Lower lobe of right lung (tissue), 2 donors: Measurements from ENCODE around the gene TTPAL. TPM values are rescaled to one million over a fixed set of nuclear protein-coding genes. Genes with fewer than 3 reads are reported as not detected.

Experiments used
- ATAC-seq, 2 donors: fragments of 200-7000 bp; cut with Tn5 transposase; one replicate each; pipeline ENCODE4 v1.9.1; 2020 to 2022; ENCODE audit warnings: mild to moderate bottlenecking in 2 of 2, moderate library complexity in 2 of 2
- DNase-seq: peaks from one replicate; pipeline ENCODE4 v3.0.0-alpha.2; 2020
- H3K27ac ChIP-seq: fragments of 200-600 bp; one replicate; pipeline ENCODE4 v1.8.0; 2022
- H3K27me3 ChIP-seq: fragments of 200-600 bp; one replicate; pipeline ENCODE4 v1.8.0; 2022; ENCODE audit warnings: low read depth
- H3K36me3 ChIP-seq: fragments of 200-600 bp; one replicate; pipeline ENCODE4 v1.8.0; 2022; ENCODE audit warnings: mild to moderate bottlenecking
- H3K4me1 ChIP-seq: fragments of 200-600 bp; one replicate; pipeline ENCODE4 v1.8.0; 2022
- H3K4me3 ChIP-seq: fragments of 200-600 bp; one replicate; pipeline ENCODE4 v1.8.0; 2022; ENCODE audit warnings: mild to moderate bottlenecking
- H3K9me3 ChIP-seq: fragments of 200-600 bp; one replicate; pipeline ENCODE4 v1.8.0; 2022
- CTCF ChIP-seq: fragments of 200-600 bp; IDR thresholded peaks from one replicate; pipeline ENCODE4 v1.8.0; 2022; ENCODE audit warnings: antibody characterized with exemption, mild to moderate bottlenecking
- intact Hi-C: fragments of 100-400 bp; cut with DNase I; formaldehyde crosslinking; loops from one replicate; pipeline ENCODE4 v1.11.0; 2022
- total RNA-seq: library from RNA; stranded (reverse); fragmentation: NEBNext Ultra II Directional; extraction: Animal tissue kit (Norgen Biotek cat#: 25700); gene quantifications from one replicate; pipeline ENCODE4 v1.2.1, GENCODE V29; 2021
- donor health status: DM: no; HTN: yes; CAD: no; lungs with severe emphysema.

TTPAL gene
- total RNA-seq, 1 donor from 2014 or later: 9.6 TPM

GRCh38 chr20:44532259-44532980 is 56.7 kb downstream of the TTPAL start:
- peak overlapping the region; percentile 82 for H3K27ac ChIP-seq
- H3K9me3 ChIP-seq: no peaks in the 10 kb centered on the region
- peaks cover 16% of the 10 kb centered on the region for H3K4me1 ChIP-seq
- H3K4me3 ChIP-seq: peak overlapping the region; percentile 89
- ATAC-seq: peak in 1 of 2 donors; percentile 7
- intact Hi-C loops: no loop called here
- DNase-seq: no peak
- H3K27me3 ChIP-seq: no peaks in the 10 kb centered on the region
- no peaks in the 10 kb centered on the region for H3K36me3 ChIP-seq
- no peak for TF ChIP-seq CTCF

- Histone ChIP-seq H3K4me3 (peak overlapping the region; percentile 89), H3K27me3 (no peaks in the 10 kb centered on the region), H3K27ac (peak overlapping the region; percentile 82), H3K36me3 (no peaks in the 10 kb centered on the region), H3K4me1 (peaks cover 16% of the 10 kb centered on the region), H3K9me3 (no peaks in the 10 kb centered on the region)
- no peak for DNase-seq
- no peak for TF ChIP-seq CTCF
- intact Hi-C loops: no loop called here
- ATAC-seq: no peak
Observed at GRCh38 chr20:44532981-44533331, 57.3 kb downstream of the TTPAL start.

- TF ChIP-seq CTCF: no peak
- Histone ChIP-seq H3K27ac (no peak overlapping the region), H3K9me3 (no peaks in the 10 kb centered on the region), H3K27me3 (no peaks in the 10 kb centered on the region), H3K4me3 (no peak overlapping the region), H3K4me1 (peaks cover 16% of the 10 kb centered on the region), H3K36me3 (no peaks in the 10 kb centered on the region)
- DNase-seq: no peak
- ATAC-seq: no peak
- intact Hi-C loops: no loop called here
Observed at GRCh38 chr20:44533928-44534327, 58.3 kb downstream of the TTPAL start.

GRCh38 chr20:44536175-44536574 is 60.5 kb downstream of the TTPAL start:
- intact Hi-C loops: no loop called here
- Histone ChIP-seq H3K27ac (no peak overlapping the region), H3K27me3 (no peaks in the 10 kb centered on the region), H3K4me1 (peaks cover 22% of the 10 kb centered on the region), H3K9me3 (no peaks in the 10 kb centered on the region), H3K4me3 (no peak overlapping the region), H3K36me3 (no peaks in the 10 kb centered on the region)
- DNase-seq: no peak
- TF ChIP-seq CTCF: no peak
- ATAC-seq: no peak

- TF ChIP-seq CTCF: no peak
- intact Hi-C loops: no loop called here
- no peak overlapping the region for H3K4me3 ChIP-seq
- DNase-seq: no peak
- ATAC-seq: no peak
- no peaks in the 10 kb centered on the region for H3K9me3 ChIP-seq
- H3K27me3 ChIP-seq: no peaks in the 10 kb centered on the region
- H3K36me3 ChIP-seq: no peaks in the 10 kb centered on the region
- H3K4me1 ChIP-seq: peaks cover 29% of the 10 kb centered on the region
- no peak overlapping the region for H3K27ac ChIP-seq
Observed at GRCh38 chr20:44537993-44538392, 62.3 kb downstream of the TTPAL start.
